Left lung (tissue), 10 donors: Measurements from ENCODE around the gene DCC. TPM values are rescaled to one million over a fixed set of nuclear protein-coding genes. Genes with fewer than 3 reads are reported as not detected.

Experiments
- ATAC-seq: fragments of 200-7000 bp; cut with Tn5 transposase; one replicate; pipeline ENCODE4 v1.9.1; 2020; ENCODE audit warnings: moderate library complexity
- DNase-seq, 4 donors: peaks; one replicate each; pipeline ENCODE4 v3.0.0-alpha.2; 2013 to 2020
- H3K27ac ChIP-seq, 2 donors: fragments of 200-600 bp; sonication (generic) in 1 of 2; one replicate each; pipeline versions ENCODE4 v1.5.0 to v1.8.0; 2020 to 2021
- H3K27me3 ChIP-seq, 2 donors: fragments of 200-600 bp; sonication (generic) in 1 of 2; one replicate each; pipeline versions ENCODE4 v1.5.0 to v1.8.0; 2020 to 2021
- H3K36me3 ChIP-seq, 2 donors: fragments of 200-600 bp; sonication (generic) in 1 of 2; one replicate each; pipeline versions ENCODE4 v1.5.0 to v1.8.0; 2020 to 2021
- H3K4me1 ChIP-seq, 2 donors: fragments of 200-600 bp; one replicate each; pipeline ENCODE4 v1.8.0; 2021
- H3K4me3 ChIP-seq, 2 donors: fragments of 200-600 bp; sonication (generic) in 1 of 2; one replicate each; pipeline versions ENCODE4 v1.5.0 to v1.8.0; 2020 to 2021; ENCODE audit warnings: mild to moderate bottlenecking in 1 of 2
- H3K9me3 ChIP-seq, 2 donors: fragments of 200-600 bp; sonication (generic) in 1 of 2; one replicate each; pipeline versions ENCODE4 v1.5.0 to v1.8.0; 2020 to 2021
- intact Hi-C, 2 donors: fragments of 100-400 bp; cut with DNase I; formaldehyde crosslinking; loops; one replicate each; pipeline versions ENCODE4 v1.11.2 to v1.14.2; 2022
- polyA plus RNA-seq, 6 donors: library from polyadenylated mRNA; unstranded; fragments of 120-200 nt; gene quantifications; one replicate each; pipeline ENCODE4 v1.2.1, GENCODE V29; 2013; ENCODE audit not compliant: insufficient read length in 6 of 6
- total RNA-seq, 2 donors: library from RNA; stranded (reverse); fragmentation: NEBNext Ultra II Directional; extraction: Animal tissue kit (Norgen Biotek cat#: 25700); gene quantifications; one replicate each; pipeline ENCODE4 v1.2.1, GENCODE V29; 2021
- TF ChIP-seq, protein P1 (sequence below), 2 donors: fragments of 200-600 bp; sonication (generic) in 1 of 2; IDR thresholded peaks; one replicate each; pipeline versions ENCODE4 v1.5.0 to v1.8.0; 2021; ENCODE audit warnings: antibody characterized with exemption in 2 of 2
- donor health status: DM: no; HTN: yes; CAD: no.
- donor health status: DM: no; HTN: no; CAD: no.

Gene DCC
- total and polyA plus RNA-seq, 8 donors = 0.61 to 3.5 (median 2.1) TPM

DNA sequence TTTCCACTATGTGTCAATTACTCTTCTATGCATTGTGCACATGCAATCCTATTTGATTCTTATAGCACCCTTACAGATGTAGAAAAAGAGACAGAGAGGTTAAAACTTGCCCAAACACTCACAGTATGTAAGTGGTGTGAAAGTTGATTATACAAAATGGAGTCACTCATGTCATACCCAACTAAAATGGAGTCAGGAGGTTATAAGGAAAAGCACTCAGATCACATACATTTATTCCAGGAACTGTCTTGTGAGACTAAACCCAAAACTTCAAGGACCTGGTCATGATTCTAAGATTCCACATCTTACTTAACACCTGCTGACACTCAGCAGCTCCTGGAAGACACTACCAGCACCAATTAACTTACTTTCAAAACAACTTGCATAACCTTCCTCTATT is 1081.9 kb downstream of the DCC start:
- no peak for DNase-seq
- Histone ChIP-seq H3K27ac (no peak overlapping the region), H3K36me3 (no peaks in the 10 kb centered on the region), H3K4me3 (no peak overlapping the region), H3K27me3 (no peaks in the 10 kb centered on the region), H3K4me1 (no peaks in the 10 kb centered on the region), H3K9me3 (no peaks in the 10 kb centered on the region)
- TF ChIP-seq, protein P1, sequence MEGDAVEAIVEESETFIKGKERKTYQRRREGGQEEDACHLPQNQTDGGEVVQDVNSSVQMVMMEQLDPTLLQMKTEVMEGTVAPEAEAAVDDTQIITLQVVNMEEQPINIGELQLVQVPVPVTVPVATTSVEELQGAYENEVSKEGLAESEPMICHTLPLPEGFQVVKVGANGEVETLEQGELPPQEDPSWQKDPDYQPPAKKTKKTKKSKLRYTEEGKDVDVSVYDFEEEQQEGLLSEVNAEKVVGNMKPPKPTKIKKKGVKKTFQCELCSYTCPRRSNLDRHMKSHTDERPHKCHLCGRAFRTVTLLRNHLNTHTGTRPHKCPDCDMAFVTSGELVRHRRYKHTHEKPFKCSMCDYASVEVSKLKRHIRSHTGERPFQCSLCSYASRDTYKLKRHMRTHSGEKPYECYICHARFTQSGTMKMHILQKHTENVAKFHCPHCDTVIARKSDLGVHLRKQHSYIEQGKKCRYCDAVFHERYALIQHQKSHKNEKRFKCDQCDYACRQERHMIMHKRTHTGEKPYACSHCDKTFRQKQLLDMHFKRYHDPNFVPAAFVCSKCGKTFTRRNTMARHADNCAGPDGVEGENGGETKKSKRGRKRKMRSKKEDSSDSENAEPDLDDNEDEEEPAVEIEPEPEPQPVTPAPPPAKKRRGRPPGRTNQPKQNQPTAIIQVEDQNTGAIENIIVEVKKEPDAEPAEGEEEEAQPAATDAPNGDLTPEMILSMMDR (IDR thresholded peaks at IDR 0.05) = no peak
- intact Hi-C loops = no loop called here
- no peak for ATAC-seq

DNA sequence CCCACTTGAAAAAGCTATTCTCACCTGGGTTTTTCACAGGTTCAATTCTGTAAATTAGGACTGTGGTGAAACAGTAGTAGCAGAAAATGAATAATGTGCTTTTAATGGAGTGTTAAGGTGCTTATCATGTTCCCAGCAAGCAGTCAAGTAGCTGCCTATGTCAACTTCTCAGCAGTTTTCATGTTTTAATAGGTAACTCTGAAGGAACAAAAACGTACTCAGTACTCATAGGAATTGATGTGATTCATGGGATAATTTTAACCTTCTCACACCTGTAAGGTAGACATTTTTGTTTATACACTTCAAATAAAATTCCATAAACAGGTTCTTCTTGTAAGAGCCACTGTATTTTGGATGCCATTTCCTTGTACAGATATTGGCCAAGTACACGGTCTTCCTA is 1082.9 kb downstream of the DCC start:
- peak in 2 of 4 donors; percentile 3 to 43 for DNase-seq
- ATAC-seq = peak; percentile 89
- TF ChIP-seq, protein P1 (IDR thresholded peaks at IDR 0.05) = no peak
- intact Hi-C loops = no loop called here
- H3K27ac ChIP-seq = peak overlapping the region in 1 of 2 donors; percentile 15
- H3K36me3 ChIP-seq = no peaks in the 10 kb centered on the region
- H3K4me3 ChIP-seq = no peak overlapping the region
- no peaks in the 10 kb centered on the region for H3K9me3 ChIP-seq
- no peaks in the 10 kb centered on the region for H3K27me3 ChIP-seq
- no peaks in the 10 kb centered on the region for H3K4me1 ChIP-seq

DNA sequence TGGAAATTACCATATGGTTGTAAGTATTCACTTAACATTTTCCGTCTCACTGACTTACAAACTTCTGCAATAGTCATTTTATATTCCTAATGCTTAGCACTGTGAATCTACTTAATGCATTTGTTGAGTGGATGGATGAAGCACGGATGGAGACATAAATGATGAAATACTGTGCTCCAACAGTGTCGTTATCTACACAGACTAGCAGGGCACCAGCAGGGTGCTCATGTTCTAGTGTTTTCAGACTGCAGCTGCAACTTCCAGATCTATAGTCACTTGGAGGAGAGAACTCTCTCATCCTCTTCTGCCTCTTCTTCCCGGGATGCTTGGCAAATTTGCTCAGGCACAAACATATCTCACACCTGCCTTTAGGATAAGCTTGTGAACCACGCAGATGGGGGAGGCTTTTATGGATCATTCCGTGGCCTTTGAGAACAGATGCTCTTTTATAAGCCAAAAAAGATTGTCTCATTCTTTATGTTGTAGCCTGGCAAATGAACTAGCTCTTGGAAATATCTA is 1086.7 kb downstream of the DCC start:
- Histone ChIP-seq H3K27ac (no peak overlapping the region), H3K9me3 (no peaks in the 10 kb centered on the region), H3K36me3 (no peaks in the 10 kb centered on the region), H3K4me3 (no peak overlapping the region), H3K27me3 (no peaks in the 10 kb centered on the region), H3K4me1 (no peaks in the 10 kb centered on the region)
- ATAC-seq = no peak
- TF ChIP-seq, protein P1 (IDR thresholded peaks at IDR 0.05) = no peak
- intact Hi-C loops = no loop called here
- no peak for DNase-seq

DNA sequence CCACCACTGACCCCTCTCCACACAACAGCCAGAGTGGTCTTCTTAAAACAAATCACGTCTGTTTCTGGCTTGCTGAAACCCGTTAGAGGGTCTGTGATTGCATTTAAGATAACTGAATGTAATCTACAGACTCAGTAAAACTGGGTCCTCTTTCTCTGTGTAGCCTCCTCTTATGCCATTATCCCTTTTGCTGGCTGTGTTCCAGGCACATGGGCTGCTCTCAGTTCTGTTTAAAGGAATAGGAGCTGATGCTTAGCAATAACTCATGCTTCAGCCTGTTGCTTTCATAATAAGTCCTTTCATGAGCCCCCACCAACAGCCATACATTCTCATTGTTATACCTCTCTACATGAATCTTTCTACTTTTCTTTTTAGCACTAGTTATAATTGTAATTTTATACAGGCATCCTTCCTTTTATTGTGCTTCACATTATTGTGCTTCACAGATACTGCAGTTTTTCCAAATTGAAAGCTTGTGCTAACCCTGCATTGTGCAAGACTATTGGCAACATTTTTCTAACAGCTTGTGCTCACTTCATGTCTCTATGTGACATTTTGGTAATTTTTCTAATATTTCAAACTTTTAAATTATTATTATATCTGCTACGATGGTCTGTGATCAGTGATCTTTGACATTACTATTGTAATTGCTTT is 1101.9 kb downstream of the DCC start:
- Histone ChIP-seq H3K4me3 (no peak overlapping the region), H3K9me3 (no peaks in the 10 kb centered on the region), H3K27ac (no peak overlapping the region), H3K27me3 (no peaks in the 10 kb centered on the region), H3K4me1 (no peaks in the 10 kb centered on the region), H3K36me3 (no peaks in the 10 kb centered on the region)
- no peak for ATAC-seq
- no peak for DNase-seq
- TF ChIP-seq, protein P1 (IDR thresholded peaks at IDR 0.05) = no peak
- intact Hi-C loops = loop anchor here in 1 of 2 donors (10.0 kb wide), 1 partner anchor 57 kb away; no protein-coding TSS in a partner anchor

DNA sequence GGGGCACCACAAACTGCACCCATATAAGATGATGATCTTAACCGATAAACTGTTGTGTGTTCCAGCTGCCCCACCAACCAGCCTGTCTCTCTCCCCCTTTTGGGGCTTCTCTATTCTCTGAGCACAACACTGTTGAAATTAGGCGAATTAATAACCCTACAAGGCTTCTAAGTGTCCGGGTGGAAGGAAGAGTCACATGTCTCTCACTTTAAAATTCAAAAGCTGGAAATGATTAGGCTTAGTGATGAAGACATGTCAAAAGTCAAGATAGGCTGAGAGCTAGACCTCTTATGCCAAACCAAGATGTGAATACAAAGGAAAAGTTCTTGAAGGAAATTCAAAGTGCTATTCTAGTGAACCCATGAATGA is 1102.4 kb downstream of the DCC start:
- TF ChIP-seq, protein P1 (IDR thresholded peaks at IDR 0.05) = no peak
- intact Hi-C loops = loop anchor here in 1 of 2 donors (10.0 kb wide), 1 partner anchor 58 kb away; no protein-coding TSS in a partner anchor
- ATAC-seq (no peak), DNase-seq (no peak)
- Histone ChIP-seq H3K4me3 (no peak overlapping the region), H3K27ac (no peak overlapping the region), H3K9me3 (no peaks in the 10 kb centered on the region), H3K27me3 (no peaks in the 10 kb centered on the region), H3K36me3 (no peaks in the 10 kb centered on the region), H3K4me1 (no peaks in the 10 kb centered on the region)
